Stomach (tissue), 9 donors: ENCODE measurements around the gene TMED8. TPM values are rescaled to one million over a fixed set of nuclear protein-coding genes. Genes with fewer than 3 reads are reported as not detected.
"Not testable (repeated sequence)": the region's sequence is repeated elsewhere in the genome, so short reads cannot be mapped to it uniquely, and the experiment has no call there.

Experiments
- DNase-seq, 2 donors: peaks; one replicate each; pipeline versions ENCODE4 v3.0.0 to v3.0.0-alpha.2; 2013 to 2019
- H3K27ac ChIP-seq, 5 donors: fragments of 200-600 bp in 4 of 5; sonication (generic) in 4 of 5; one replicate each; pipeline ENCODE4 v1.5.1; 2013 to 2019; ENCODE audit warnings: mild to moderate bottlenecking in 1 of 5, moderate library complexity in 1 of 5
- H3K27me3 ChIP-seq, 3 donors: fragments of 200-600 bp; sonication (generic); one replicate each; pipeline ENCODE4 v1.5.1; 2017 to 2019; ENCODE audit warnings: mixed run types in 1 of 3
- H3K36me3 ChIP-seq, 4 donors: fragments of 200-600 bp; sonication (generic); 1 replicate in 3 of 4; 2 replicates in 1 of 4; pipeline ENCODE4 v1.5.1; 2016 to 2019
- H3K4me1 ChIP-seq, 4 donors: fragments of 200-600 bp; sonication (generic); one replicate each; pipeline ENCODE4 v1.5.1; 2016 to 2019
- H3K4me3 ChIP-seq, 4 donors: fragments of 200-600 bp; sonication (generic) in 3 of 4; one replicate each; pipeline ENCODE4 v1.5.1; 2016 to 2019; ENCODE audit warnings: mild to moderate bottlenecking in 1 of 4
- H3K9me3 ChIP-seq, 4 donors: fragments of 200-600 bp; sonication (generic); one replicate each; pipeline ENCODE4 v1.5.1; 2016 to 2019
- EP300 ChIP-seq: sonication (generic); formaldehyde crosslinking; IDR thresholded peaks from one replicate; pipeline ENCODE4 v1.6.1; 2017; ENCODE audit warnings: antibody characterized with exemption
- POLR2A ChIP-seq, 4 donors: fragments of 450-650 bp; IDR thresholded peaks; one replicate each; pipeline ENCODE4 v1.6.1; 2016; ENCODE audit warnings: antibody characterized with exemption in 4 of 4, control low read depth in 2 of 4, mild to moderate bottlenecking in 1 of 4, moderate library complexity in 1 of 4
- POLR2AphosphoS5 ChIP-seq, 3 donors: sonication (generic); formaldehyde crosslinking; IDR thresholded peaks; one replicate each; pipeline ENCODE4 v1.6.1; 2016; ENCODE audit warnings: antibody characterized with exemption in 3 of 3
- WGBS, 5 donors: extraction: QIAGEN DNeasy Blood & Tissue Kit in 3 of 5; methylation state at CpG; one replicate each; pipeline versions ENCODE4 v1.1.5 to v1.1.7; 2013 to 2018; 5-methylcytosine and 5-hydroxymethylcytosine counted together
- intact Hi-C: fragments of 100-400 bp; cut with DNase I; formaldehyde crosslinking; loops from one replicate; pipeline ENCODE4 v1.15.1; 2023; ENCODE audit warnings: low total_unique reads
- polyA plus RNA-seq, 3 donors: library from polyadenylated mRNA; stranded (reverse); fragments of 200-250 nt; gene quantifications; one replicate each; pipeline ENCODE4 v1.2.3, GENCODE V29; 2013
- total RNA-seq, 5 donors: library from RNA; depleted of rRNA; stranded (reverse); fragments of >200 nt; gene quantifications; one replicate each; pipeline versions ENCODE4 v1.1.0 to v1.2.3, GENCODE V29; 2014 to 2016
- TF ChIP-seq, protein P1 (sequence below), 7 experiments: fragments of 450-650 bp in 4 of 7; fragments of 200-600 bp in 3 of 7; sonication (generic) in 3 of 7; IDR thresholded peaks; one replicate each; pipeline ENCODE4 v1.5.1; 2016 to 2019; ENCODE audit warnings: antibody characterized with exemption in 7 of 7, control low read depth in 2 of 7, mild to moderate bottlenecking in 1 of 7
- donor health status: healthy with polysubstance abuse.
- donor health status: Bipolar disorder and iron deficiency.
- donor health status: healthy.

TMED8 gene
- total and polyA plus RNA-seq, 8 donors = 1.7 to 15.8 (median 5.0) TPM

DNA sequence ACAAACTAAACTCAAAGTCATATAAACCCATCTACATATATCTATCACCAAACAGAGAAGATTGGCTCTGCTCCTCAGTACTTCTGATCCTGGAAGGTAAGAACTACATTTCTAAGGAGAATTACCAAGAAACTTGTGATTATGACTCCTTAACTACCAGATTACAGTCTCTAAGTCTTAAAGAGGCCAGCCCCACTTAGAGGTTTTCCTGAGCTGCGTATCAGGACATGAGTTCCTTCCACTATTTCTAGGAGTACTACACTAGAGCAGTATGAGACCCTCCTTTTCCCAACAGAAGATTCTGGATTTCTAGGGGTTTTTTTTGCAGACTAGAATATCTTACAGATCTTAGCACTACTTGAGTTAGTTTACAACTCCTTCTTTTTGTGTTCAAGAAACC is 46.5 kb upstream of the TMED8 start, which contains the start of gene NOXRED1:
NOXRED1 (minus strand) TSS at position 101 of the 400 bp plus-strand sequence. CDS start 634 bp downstream, outside the sequence.
- H3K36me3 ChIP-seq = peaks cover 49 to 78% (median 76%) of the 10 kb centered on the region in 4 donors
- H3K27ac ChIP-seq = no peak within 1 kb of the TSS
- H3K4me1 ChIP-seq = no peaks in the 10 kb centered on the region
- WGBS, 5 donors = 94 to 100% (median 96%) methylated on average over 1 of the region's 1 CpG
- H3K27me3 ChIP-seq = no peaks in the 10 kb centered on the region
- TF ChIP-seq, protein P1, sequence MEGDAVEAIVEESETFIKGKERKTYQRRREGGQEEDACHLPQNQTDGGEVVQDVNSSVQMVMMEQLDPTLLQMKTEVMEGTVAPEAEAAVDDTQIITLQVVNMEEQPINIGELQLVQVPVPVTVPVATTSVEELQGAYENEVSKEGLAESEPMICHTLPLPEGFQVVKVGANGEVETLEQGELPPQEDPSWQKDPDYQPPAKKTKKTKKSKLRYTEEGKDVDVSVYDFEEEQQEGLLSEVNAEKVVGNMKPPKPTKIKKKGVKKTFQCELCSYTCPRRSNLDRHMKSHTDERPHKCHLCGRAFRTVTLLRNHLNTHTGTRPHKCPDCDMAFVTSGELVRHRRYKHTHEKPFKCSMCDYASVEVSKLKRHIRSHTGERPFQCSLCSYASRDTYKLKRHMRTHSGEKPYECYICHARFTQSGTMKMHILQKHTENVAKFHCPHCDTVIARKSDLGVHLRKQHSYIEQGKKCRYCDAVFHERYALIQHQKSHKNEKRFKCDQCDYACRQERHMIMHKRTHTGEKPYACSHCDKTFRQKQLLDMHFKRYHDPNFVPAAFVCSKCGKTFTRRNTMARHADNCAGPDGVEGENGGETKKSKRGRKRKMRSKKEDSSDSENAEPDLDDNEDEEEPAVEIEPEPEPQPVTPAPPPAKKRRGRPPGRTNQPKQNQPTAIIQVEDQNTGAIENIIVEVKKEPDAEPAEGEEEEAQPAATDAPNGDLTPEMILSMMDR (IDR thresholded peaks at IDR 0.05) = no peak
- TF ChIP-seq EP300 = no peak
- TF ChIP-seq POLR2AphosphoS5 (IDR thresholded peaks at IDR 0.05) = no peak
- no peak for TF ChIP-seq POLR2A (IDR thresholded peaks at IDR 0.05)
- DNase-seq = no peak
- H3K9me3 ChIP-seq = peaks cover 9 to 23% (median 16%) of the 10 kb centered on the region in 4 donors
- intact Hi-C loops = no loop called here
- H3K4me3 ChIP-seq = no peak within 1 kb of the TSS

DNA sequence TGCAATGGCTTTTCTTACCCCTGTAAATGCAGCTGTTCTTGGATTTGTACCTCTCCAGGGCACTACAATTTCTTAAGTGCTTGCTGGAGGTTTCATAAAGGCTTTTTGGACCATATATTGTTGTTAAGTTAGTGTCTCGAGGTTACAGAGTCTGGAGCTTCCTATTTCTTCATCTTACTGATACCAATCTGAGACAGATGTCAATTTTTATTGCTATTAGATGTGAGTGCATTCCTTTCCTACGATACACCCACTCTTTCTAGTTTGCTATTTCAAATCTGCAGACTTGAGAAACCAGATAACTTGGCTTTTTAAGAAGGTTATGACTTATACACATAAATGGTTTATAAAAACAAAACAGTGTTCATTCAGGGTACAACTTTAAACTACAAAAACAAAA is 44.3 kb upstream of the TMED8 start:
- Histone ChIP-seq H3K4me3 (no peak overlapping the region), H3K27me3 (no peaks in the 10 kb centered on the region), H3K9me3 (peaks cover 9 to 24% (median 18%) of the 10 kb centered on the region in 4 donors), H3K36me3 (peaks cover 26 to 56% (median 53%) of the 10 kb centered on the region in 4 donors), H3K27ac (no peak overlapping the region), H3K4me1 (no peaks in the 10 kb centered on the region)
- DNase-seq = no peak
- TF ChIP-seq POLR2AphosphoS5 (IDR thresholded peaks at IDR 0.05) = no peak
- TF ChIP-seq EP300 = no peak
- TF ChIP-seq, protein P1 (IDR thresholded peaks at IDR 0.05) = no peak
- TF ChIP-seq POLR2A (IDR thresholded peaks at IDR 0.05) = no peak
- 44 to 95% (median 62%) methylated on average over 2 of the region's 2 CpGs for WGBS, 5 donors
- intact Hi-C loops = no loop called here

DNA sequence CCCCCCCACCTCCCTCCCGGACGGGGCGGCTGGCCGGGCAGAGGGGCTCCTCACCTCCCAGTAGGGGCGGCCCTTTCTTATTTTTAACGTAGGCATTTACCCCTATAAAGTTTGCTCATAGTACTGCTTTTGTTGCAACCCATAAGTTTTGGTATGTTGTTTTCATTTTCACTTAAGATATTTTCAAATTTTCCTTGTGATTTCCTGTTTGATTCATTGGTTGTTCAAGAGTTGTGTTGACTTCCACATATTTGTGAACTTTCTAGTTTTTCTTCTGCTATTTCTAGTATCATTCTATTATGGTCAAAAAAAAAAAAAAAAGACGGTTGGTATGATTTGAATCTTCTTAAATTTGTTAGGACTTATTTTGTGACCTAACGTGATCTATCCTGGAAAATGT is 39.9 kb upstream of the TMED8 start:
- peaks cover 0 to 12% (median 10%) of the 10 kb centered on the region in 4 donors for H3K36me3 ChIP-seq
- intact Hi-C loops = no loop called here
- 86 to 95% (median 93%) methylated on average over 5 to 8 of the region's 8 CpGs for WGBS, 5 donors
- no peaks in the 10 kb centered on the region for H3K4me1 ChIP-seq
- no peaks in the 10 kb centered on the region for H3K27me3 ChIP-seq
- H3K27ac ChIP-seq = no peak overlapping the region
- no peak for DNase-seq
- no peak overlapping the region for H3K4me3 ChIP-seq
- H3K9me3 ChIP-seq = peaks cover 9 to 24% (median 18%) of the 10 kb centered on the region in 4 donors
- TF ChIP-seq EP300 = no peak

DNA sequence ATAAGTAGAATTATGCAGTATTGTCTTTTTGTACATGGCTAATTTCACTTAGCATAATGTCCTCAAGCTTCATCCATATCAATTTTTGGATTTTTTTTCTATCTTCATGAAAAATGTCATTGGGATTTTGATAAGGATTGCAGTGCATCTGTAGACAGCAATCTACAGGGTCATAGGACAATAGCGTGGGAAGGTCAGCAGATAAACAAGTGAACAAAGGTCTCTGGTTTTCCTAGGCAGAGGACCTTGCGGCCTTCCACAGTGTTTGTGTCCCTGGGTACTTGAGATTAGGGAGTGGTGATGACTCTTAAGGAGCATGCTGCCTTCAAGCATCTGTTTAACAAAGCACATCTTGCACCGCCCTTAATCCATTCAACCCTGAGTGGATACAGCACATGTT is 39.2 kb upstream of the TMED8 start:
- H3K27me3 ChIP-seq, H3K36me3 ChIP-seq, DNase-seq, H3K27ac ChIP-seq, intact Hi-C loops, H3K4me3 ChIP-seq, H3K4me1 ChIP-seq: not testable (repeated sequence)
- 71 to 94% (median 82%) methylated on average over 2 to 3 of the region's 3 CpGs for WGBS, 5 donors
- H3K9me3 ChIP-seq = peaks cover 9 to 24% (median 18%) of the 10 kb centered on the region in 4 donors

DNA sequence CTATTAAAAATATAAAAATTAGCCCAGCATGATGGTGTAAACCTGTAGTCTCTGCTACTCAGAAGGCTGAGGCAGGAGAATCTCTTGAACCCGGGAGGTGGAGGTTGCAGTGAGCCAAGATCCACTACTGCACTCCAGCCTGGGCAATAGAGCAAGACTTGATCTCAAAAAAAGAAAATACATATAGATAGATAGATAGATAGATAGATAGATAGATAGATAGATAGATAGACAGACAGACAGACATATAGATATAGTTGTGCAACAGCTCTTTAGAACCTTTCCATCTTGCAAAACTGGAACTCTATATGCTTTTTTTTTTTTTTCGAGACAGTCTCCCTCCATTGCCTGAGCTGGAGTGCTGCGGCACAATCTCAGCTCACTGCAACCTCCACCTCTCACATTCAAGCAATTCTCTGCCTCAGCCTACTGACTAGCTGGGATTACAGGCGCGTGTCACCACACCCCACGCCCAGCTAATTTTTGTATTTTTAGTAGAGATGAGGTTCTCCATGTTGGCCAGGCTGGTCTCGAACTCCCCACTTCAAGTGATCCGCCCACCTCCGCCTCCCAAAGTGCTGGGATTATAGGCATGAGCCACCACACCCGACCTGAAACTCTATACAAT is 38.6 kb upstream of the TMED8 start:
- H3K27me3 ChIP-seq, intact Hi-C loops, H3K36me3 ChIP-seq, H3K4me3 ChIP-seq, DNase-seq, H3K4me1 ChIP-seq, H3K27ac ChIP-seq: not testable (repeated sequence)
- peaks cover 9 to 20% (median 14%) of the 10 kb centered on the region in 4 donors for H3K9me3 ChIP-seq
- 89 to 94% (median 94%) methylated on average over 10 of the region's 10 CpGs for WGBS, 5 donors

DNA sequence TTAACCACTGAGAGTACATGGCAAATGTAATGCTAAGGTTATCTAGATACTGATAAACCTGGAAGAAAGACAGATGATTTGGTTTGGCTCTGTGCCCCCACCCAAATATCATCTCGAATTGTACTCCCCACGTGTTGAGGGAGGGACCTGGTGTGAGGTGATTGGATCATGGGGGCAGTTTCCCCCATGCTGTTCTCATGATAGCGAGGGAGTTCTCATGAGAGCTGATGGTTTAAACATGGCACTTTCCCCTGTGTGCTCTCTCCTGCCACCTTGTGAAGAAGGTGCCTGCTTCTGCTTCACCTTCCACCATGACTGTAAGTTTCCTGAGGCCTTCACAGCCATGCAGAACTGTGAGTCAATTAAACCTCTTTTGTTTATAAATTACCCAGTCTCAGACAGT is 32.2 kb upstream of the TMED8 start:
- no peak for TF ChIP-seq POLR2A (IDR thresholded peaks at IDR 0.05)
- TF ChIP-seq, protein P1 (IDR thresholded peaks at IDR 0.05) = no peak
- TF ChIP-seq EP300 = no peak
- TF ChIP-seq POLR2AphosphoS5 (IDR thresholded peaks at IDR 0.05) = no peak
- no peaks in the 10 kb centered on the region for H3K9me3 ChIP-seq
- no peak overlapping the region for H3K4me3 ChIP-seq
- intact Hi-C loops = no loop called here
- no peaks in the 10 kb centered on the region for H3K4me1 ChIP-seq
- DNase-seq = no peak
- 23 to 43% (median 41%) methylated on average over 3 of the region's 3 CpGs for WGBS, 5 donors
- H3K36me3 ChIP-seq = no peaks in the 10 kb centered on the region
- H3K27ac ChIP-seq = no peak overlapping the region
- no peaks in the 10 kb centered on the region for H3K27me3 ChIP-seq
